Measurements from ENCODE around the gene KIAA0232.
"Not testable (repeated sequence)": the region's sequence is repeated elsewhere in the genome, so short reads cannot be mapped to it uniquely, and the experiment has no call there.

KIAA0232 gene

GRCh38 chr4:6802626-6803025, 20.1 kb downstream of the KIAA0232 start:
- in situ Hi-C loops (cut with HindIII; ENCODE audit: low sequenced_read_pairs), result no loop called here

DNA sequence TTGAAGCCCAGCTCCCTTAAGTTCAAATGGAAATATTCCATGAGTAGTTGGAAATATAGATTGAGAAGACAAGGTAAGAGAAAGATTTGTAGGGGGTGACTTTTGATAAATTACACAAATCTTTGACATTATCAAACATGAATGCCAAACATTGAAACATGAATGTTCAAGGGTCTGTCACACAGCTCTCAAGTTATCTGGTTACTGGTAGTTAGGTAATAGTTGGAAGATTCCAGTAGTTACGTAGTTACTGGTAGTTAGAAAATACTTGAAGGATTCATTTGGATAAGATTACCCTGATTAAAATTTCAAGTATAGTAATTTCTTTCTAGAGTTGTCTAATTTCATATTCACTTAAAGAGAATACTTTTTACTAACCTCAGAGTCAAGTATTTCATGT, 20.7 kb downstream of the KIAA0232 start:
- in situ Hi-C loops (cut with HindIII; ENCODE audit: low sequenced_read_pairs), result no loop called here

- in situ Hi-C loops (cut with HindIII; ENCODE audit: low sequenced_read_pairs), result no loop called here
These were observed 21.7 kb downstream of the KIAA0232 start for GRCh38 chr4:6804082-6804752.

DNA sequence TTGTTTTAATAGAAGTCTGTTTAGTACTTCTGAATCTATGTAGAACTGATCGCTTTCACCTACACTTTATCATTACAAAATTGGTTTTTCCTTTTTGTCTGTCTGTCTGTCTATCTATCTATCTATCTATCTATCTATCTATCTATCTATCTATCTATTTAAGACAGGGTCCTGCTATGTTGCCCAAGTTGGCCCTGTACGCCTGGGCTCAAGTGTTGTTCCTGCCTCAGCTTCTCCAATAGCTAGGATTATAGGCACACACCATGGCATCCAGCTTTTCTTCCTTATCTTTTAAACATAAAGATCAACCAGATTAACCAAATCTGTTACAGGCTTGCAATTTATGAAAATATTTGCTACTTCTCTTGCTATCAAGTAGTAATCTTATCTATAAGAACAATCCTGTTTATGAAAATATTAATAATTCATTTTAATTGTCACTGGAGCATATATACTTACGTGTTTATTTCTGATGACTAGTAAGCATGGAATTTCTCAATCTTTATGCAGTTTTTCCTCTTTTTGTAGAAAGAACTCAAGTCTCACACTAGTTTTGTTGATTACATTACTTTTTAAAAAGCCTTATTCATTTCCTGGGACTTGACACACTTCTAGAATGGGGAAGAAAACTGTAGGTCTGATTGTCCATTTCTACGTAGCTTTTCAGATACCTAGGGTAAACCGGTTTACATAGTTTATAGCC, 24.5 kb downstream of the KIAA0232 start:
- in situ Hi-C loops (cut with HindIII; ENCODE audit: low sequenced_read_pairs), result no loop called here

DNA sequence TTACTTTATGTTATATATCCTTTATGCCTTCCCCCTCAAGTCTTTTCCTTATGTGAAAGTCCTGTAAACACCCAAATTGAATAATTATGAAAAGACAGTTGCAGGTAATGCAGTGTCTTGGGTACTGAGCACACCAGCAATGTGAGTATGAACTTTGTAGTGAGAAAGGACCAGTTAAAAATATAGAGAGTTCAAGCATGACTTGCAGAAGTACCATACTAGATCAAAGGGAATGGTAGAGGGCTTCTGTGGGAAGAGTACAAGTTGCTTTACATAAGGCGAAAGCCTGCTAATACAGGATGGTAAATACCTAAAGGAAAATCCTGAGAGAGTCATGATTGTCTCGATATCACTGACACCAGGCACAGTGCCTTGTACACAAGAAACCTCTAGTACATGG, 25.7 kb downstream of the KIAA0232 start:
- in situ Hi-C loops (cut with HindIII; ENCODE audit: low sequenced_read_pairs), result no loop called here

DNA sequence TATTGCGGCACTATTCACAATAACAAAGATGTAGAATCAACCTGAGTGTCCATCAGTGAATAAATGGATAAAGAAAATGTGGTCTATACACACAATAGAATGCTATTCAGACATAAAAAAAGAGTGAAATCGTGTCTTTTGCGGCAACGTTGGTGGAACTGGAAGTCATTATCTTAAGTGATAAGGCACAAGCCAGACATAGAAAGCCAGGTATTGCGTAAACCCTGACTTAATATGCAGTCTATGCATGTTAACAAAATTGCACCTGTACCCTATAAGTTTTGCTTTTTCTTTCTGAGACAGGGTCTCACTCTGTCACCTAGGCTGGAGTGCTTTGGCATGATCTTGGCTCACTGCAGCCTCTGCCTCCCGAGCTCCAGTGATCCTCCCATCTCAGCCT, 28.6 kb downstream of the KIAA0232 start:
- in situ Hi-C loops (cut with HindIII; ENCODE audit: low sequenced_read_pairs), result no loop called here

- in situ Hi-C loops (cut with HindIII; ENCODE audit: low sequenced_read_pairs), result no loop called here
These were observed 30.2 kb downstream of the KIAA0232 start for GRCh38 chr4:6812766-6813165.

- in situ Hi-C loops (cut with HindIII; ENCODE audit: low sequenced_read_pairs), result no loop called here
These were observed 31.2 kb downstream of the KIAA0232 start for GRCh38 chr4:6813725-6814124.

- in situ Hi-C loops (cut with HindIII; ENCODE audit: low sequenced_read_pairs), result no loop called here
These were observed 32.7 kb downstream of the KIAA0232 start for GRCh38 chr4:6815029-6815836.

DNA sequence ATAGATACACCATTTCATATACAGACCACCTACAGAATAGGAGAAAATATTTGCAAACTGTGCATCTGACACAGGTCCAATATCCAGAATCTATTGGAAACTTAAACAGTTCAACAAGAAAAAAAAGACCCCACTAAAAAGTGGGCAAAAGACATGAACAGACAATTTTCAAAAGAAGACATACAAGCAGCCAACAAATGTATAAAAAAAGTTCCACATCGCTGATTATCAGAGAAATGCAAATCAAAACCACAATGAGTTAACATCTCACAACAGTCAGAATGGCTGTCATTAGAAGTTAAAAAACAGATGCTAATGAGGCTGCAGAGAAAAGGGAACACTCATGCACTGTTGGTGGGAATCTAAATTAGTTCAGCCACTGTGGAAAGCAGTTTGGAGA, 36.8 kb downstream of the KIAA0232 start:
- in situ Hi-C loops (cut with HindIII; ENCODE audit: low sequenced_read_pairs), result no loop called here

GRCh38 chr4:6820695-6821094, 38.2 kb downstream of the KIAA0232 start:
- in situ Hi-C loops (cut with HindIII; ENCODE audit: low sequenced_read_pairs), result no loop called here

DNA sequence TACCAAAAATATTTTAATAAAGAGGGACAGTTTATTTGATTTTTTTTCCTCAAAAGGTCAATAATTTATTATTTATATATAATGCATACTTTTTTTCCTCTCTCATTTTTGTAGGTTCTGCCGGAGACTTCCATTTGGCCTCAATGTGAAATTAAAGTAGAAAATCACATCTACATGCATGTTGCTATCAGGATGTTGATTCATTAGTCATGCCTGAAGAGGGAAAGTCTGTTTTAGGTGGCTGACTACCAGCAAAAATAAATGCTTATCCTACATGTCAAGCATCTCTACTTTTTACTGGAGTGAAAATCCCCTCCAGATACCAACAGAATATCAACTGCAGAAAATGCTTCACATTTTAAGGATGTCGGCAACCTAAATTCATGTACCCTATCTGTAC, 41.5 kb downstream of the KIAA0232 start:
- in situ Hi-C loops (cut with HindIII; ENCODE audit: low sequenced_read_pairs), result no loop called here

GRCh38 chr4:6824772-6825402, 42.4 kb downstream of the KIAA0232 start:
- in situ Hi-C loops (cut with HindIII; ENCODE audit: low sequenced_read_pairs), result no loop called here

GRCh38 chr4:6825403-6825802, 42.9 kb downstream of the KIAA0232 start:
- in situ Hi-C loops (cut with HindIII; ENCODE audit: low sequenced_read_pairs), result no loop called here

DNA sequence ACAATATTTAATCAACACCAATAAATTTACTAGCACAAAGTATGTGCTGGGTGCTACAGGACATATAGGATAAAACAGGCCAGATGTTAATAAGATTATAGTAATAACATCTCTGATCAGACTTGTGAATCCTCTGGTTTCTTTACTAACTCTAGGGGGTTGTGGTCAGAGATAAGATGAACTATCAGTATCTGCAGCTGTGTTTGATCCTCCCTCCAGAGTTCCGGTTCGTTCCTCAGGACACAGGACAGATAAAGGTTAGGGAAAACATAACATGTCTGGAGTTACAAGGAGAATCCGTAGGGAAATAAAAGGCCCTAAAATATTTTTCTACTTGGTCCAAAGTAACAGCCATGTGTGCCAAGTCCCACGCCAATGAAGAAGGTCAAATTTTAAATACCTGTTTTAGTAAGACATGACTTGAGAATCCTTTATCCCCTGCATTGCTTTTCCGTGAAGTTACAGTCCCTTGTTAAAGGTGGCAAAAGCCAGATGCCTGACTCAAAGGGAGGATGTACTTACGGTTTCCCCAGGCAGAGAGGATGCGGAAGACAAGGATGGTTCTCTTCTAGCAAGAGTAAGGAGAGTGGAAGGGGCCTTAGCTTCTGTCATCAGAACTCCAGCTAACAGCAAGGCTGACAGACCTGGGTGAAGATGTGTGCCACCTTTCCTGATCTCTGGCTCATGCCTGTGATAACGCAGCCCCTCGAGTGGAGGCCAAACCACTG, 44.4 kb downstream of the KIAA0232 start:
- in situ Hi-C loops (cut with HindIII; ENCODE audit: low sequenced_read_pairs), result no loop called here

- in situ Hi-C loops (cut with HindIII; ENCODE audit: low sequenced_read_pairs), result no loop called here
These were observed 46.6 kb downstream of the KIAA0232 start for GRCh38 chr4:6829086-6829485.

DNA sequence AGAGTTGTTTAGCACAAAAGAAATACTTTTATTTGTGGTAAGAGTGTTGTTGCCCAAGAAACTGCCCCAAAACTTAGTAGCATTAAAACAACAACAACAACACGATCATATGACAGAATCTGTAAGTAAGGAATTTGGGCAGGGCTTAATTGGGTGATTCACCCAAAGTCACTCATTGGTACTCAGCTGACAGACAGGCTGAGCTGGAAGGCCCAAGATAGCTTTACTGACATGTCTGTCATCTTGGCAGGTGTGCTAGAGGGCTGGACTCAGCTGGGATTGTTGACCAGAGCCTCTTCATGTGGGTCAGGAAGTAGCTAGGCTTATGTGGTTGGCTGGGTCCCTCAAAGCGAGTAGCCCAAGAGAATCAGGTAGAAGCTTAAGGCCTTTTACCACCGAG, 52.3 kb downstream of the KIAA0232 start:
- in situ Hi-C loops (cut with HindIII; ENCODE audit: low sequenced_read_pairs), result no loop called here

- in situ Hi-C loops (cut with HindIII; ENCODE audit: low sequenced_read_pairs), result not testable (repeated sequence)
These were observed 53.1 kb downstream of the KIAA0232 start for GRCh38 chr4:6835616-6836015.

DNA sequence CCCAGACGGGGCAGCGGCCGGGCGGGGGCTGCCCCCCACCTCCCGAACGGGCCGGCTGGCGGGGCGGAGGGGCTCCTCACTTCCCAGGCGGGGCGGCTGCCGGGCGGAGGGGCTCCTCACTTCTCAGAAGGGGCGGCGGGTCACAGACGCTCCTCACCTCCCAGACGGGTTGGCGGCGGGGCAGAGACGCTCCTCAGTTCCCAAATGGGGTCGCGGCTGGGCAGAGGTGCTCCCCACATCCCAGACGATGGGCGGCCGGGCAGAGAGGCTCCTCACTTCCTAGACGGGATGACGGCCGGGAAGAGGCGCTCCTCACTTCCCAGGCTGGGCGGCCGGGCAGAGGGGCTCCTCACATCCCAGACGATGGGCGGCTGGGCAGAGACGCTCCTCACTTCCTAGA, 54.6 kb downstream of the KIAA0232 start:
- in situ Hi-C loops (cut with HindIII; ENCODE audit: low sequenced_read_pairs), result not testable (repeated sequence)

DNA sequence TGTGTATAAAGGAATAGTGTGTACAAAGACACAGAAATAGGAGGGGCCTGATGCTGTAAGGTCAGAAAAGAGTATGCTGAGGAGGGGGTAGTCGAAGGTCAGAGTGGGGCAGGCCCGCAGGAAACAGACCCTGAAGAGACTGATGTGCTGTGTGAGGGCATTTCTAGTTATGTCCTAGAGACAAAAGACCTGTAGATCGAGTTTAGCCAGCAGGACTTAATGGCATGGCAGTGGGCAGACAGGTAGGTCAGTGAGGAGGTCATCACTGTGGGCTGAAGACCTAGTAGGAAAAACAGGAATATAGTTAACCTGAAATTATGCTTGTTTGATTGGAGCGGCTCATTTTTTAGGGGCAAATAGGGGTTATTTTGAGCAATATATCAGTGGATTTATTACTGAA, 57.1 kb downstream of the KIAA0232 start:
- in situ Hi-C loops (cut with HindIII; ENCODE audit: low sequenced_read_pairs), result no loop called here
